ENCODE data around the gene PRKCE.

GRCh38 chr2:45904267-45904945 is 252.9 kb downstream of the PRKCE start:
- TF ChIP-seq CTCF (IDR thresholded peaks at IDR 0.05; ENCODE audit: low read depth, low read length, missing input control) (no peak), GABPA (IDR thresholded peaks at IDR 0.05 in 1 of 2, conservative IDR thresholded peaks at IDR 0.05 in 1 of 2) (no peak)

All from liver (tissue), 3 donors.